NCI-H1092 treated with DMSO at 0.1 percent for 48 hours (cell line): ENCODE data around the gene NT5M.
A peak's percentile ranks its signal among the peaks of the same experiment; 100 is the strongest.

Experiments used
- DNase-seq: peaks from one replicate; lab custom pipeline; 2025; lab: John Stamatoyannopoulos, UW

NT5M gene

GRCh38 chr17:17343896-17344506 is 40.8 kb downstream of the NT5M start:
- DNase-seq = no peak

DNA sequence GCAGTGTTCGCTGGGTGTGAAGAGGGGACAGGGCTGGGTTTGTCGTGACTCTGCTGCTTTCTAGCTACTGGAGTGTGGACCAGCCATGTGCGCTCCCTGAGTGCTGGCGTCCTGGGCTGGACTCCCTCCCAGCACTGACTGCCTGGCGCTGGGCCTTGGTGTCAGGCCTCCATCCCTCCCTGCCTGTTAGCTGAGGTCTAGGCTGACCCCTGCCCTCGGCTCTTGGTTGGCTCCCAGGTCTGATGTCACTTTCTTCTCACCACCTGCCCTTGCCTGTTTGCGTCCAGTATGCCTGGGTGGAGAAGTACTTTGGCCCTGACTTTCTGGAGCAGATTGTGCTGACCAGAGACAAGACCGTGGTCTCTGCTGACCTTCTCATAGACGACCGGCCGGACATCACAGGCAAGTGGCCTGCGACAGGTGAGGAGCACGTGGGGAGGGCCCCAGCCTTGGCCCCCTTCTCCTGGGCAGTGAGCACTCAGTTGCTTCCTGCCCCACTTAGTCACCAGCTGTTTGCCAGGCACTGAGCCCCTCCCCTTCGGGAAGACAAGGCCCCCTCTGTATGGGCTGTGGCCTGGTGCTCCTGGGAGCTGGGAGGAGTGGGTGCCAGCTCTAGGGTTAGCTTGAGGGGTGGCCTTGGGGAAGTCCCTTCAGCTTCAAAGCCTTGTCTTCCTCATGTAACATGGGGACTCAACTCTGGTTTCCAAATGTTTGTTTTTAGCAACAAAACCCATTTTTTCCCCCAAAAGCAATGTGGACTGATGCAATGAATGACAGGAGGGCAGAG is 41.5 kb downstream of the NT5M start:
- no peak for DNase-seq

GRCh38 chr17:17345294-17345597 is 42.1 kb downstream of the NT5M start:
- no peak for DNase-seq

DNA sequence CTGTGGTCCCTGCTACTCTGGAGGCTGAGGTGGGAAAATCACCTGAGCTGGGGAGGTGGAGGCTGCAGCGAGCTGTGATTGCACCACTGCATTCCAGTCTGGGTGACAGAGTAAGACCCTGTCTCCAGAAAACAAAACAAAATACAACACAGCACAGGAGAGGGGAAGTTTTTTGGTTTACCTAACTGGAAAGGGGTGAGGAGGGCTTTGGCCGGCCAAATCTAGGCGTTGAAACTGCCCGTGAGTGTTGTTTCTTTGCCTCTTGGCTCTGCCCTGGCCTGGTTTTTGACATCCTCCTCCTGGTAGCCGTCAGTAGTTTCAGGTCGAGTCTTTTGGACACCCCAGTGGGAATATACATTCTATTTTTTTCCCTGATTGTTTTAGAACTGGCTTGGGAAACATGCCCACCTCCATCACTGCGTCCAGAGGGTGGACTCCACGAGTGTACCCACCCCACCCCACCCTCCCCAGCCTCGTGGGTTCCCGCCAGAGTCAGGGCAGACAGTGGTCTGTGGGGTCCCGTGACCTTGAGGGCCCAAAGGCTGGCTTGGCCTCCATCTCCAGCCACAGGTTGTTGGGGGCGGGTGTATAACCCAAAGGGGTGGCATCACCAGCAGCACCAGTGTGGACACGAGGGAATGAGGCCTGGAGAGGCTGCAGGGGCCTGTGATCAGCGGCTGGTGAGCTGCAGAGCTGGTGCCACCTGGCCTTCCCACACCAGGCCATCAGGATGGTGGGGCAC is 42.7 kb downstream of the NT5M start:
- DNase-seq = no peak

GRCh38 chr17:17346428-17347233 is 43.5 kb downstream of the NT5M start:
- DNase-seq = no peak

- DNase-seq = no peak
Measured at GRCh38 chr17:17347234-17347955, 44.2 kb downstream of the NT5M start.

GRCh38 chr17:17347956-17348871 is 45.0 kb downstream of the NT5M start:
- DNase-seq = no peak

- no peak for DNase-seq
Measured at GRCh38 chr17:17348872-17349723, 45.9 kb downstream of the NT5M start.

GRCh38 chr17:17349724-17350106 is 46.5 kb downstream of the NT5M start:
- DNase-seq = no peak

- no peak for DNase-seq
Measured at GRCh38 chr17:17350491-17351355, 47.5 kb downstream of the NT5M start.

GRCh38 chr17:17351356-17351891 is 48.3 kb downstream of the NT5M start:
- no peak for DNase-seq

- DNase-seq = no peak
Measured at GRCh38 chr17:17351901-17352781, 49.0 kb downstream of the NT5M start.

GRCh38 chr17:17352836-17353624 is 49.9 kb downstream of the NT5M start:
- DNase-seq = no peak

DNA sequence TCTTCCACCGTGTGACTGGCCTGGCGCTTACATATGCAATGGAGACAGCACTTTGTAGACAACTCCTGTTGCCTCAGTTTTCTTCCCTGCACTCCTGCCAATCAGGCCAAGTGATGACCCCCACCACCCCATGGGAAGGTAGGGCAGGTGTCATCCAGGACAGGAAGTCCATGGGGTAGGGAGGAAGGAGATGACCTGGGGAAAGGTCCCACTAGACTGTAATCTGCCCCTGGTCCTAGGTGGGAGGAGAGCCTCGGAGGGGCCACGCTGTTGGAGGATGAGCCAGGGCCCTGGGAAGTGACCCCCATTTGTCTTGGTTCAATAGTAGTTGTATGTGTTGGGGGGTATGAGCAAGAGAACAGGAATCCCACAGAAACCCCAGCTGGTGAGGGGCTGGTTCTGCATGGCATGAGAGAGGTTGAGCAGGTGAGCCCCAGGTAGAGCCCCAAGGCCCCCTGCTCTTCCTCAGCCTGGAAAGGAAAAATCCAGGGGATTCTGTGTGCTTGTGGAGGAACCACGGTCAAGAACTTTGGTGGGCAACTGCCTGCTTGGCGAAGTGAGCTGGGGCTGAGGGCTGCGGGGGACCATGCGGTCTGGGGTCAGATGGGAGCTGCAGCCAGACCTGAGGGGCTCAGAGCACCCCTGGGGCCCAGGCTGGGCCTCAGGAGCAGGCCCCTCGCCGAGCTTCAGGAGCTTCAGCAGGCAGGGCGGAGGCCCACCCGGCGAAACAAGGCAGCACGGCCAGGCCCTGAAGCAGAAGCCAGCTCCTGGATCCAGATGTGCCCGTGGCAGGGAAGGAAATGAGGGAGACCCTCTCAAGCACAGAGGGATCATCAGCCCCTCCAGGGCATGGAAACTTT is 50.7 kb downstream of the NT5M start:
- no peak for DNase-seq

- peak; percentile 21 for DNase-seq
Measured at GRCh38 chr17:17354560-17355349, 51.6 kb downstream of the NT5M start.
